H9 (cell line): ENCODE measurements around the gene FLRT2. TPM values are rescaled to one million over a fixed set of nuclear protein-coding genes. Genes with fewer than 3 reads are reported as not detected.

Experiments
- DNase-seq: peaks from one replicate; pipeline ENCODE4 v3.0.0-alpha.2; 2017
- H2AFZ ChIP-seq: one replicate; pipeline ENCODE4 v1.6.1; 2013; ENCODE audit warnings: mild to moderate bottlenecking, low read length, control low read depth, moderate library complexity
- H2AK5ac ChIP-seq: 2 replicates; pipeline ENCODE4 v1.6.1; 2013; ENCODE audit warnings: low read length, control low read depth, mixed read lengths; ENCODE audit not compliant: insufficient read length
- H2BK120ac ChIP-seq: one replicate; pipeline ENCODE4 v1.6.1; 2013; ENCODE audit warnings: low read depth, mild to moderate bottlenecking, low read length, control low read depth, inconsistent platforms; ENCODE audit not compliant: poor library complexity, severe bottlenecking
- H2BK12ac ChIP-seq: 2 replicates; pipeline ENCODE4 v1.6.1; 2013; ENCODE audit warnings: low read length, control low read depth, mixed read lengths, low read depth; ENCODE audit not compliant: insufficient read length
- H2BK15ac ChIP-seq: 2 replicates; pipeline ENCODE4 v1.6.1; 2013; ENCODE audit warnings: low read depth, low read length, control low read depth
- H2BK20ac ChIP-seq: one replicate; pipeline ENCODE4 v1.6.1; 2013; ENCODE audit warnings: low read depth, mild to moderate bottlenecking, low read length, control low read depth, inconsistent platforms; ENCODE audit not compliant: poor library complexity, severe bottlenecking
- H2BK5ac ChIP-seq: 2 replicates; pipeline ENCODE4 v1.6.1; 2013; ENCODE audit warnings: low read length, control low read depth, mixed read lengths; ENCODE audit not compliant: insufficient read length
- H3K14ac ChIP-seq: 2 replicates; pipeline ENCODE4 v1.6.1; 2013; ENCODE audit warnings: low read length, control low read depth; ENCODE audit not compliant: insufficient read depth
- H3K18ac ChIP-seq: 2 replicates; pipeline ENCODE4 v1.6.1; 2013; ENCODE audit warnings: low read depth, mild to moderate bottlenecking, mixed read lengths, low read length, control low read depth; ENCODE audit not compliant: insufficient read length
- H3K23ac ChIP-seq: 2 replicates; pipeline ENCODE4 v1.6.1; 2013; ENCODE audit warnings: low read length, control low read depth, mixed read lengths, low read depth; ENCODE audit not compliant: insufficient read length
- H3K23me2 ChIP-seq: 2 replicates; pipeline ENCODE4 v1.6.1; 2013; ENCODE audit warnings: low read depth, mild to moderate bottlenecking, mixed read lengths, low read length, control low read depth; ENCODE audit not compliant: insufficient read length, poor library complexity, severe bottlenecking
- H3K27ac ChIP-seq: 2 replicates; pipeline ENCODE4 v1.5.1; 2013; ENCODE audit warnings: low read length, control low read depth, mixed read lengths, low read depth; ENCODE audit not compliant: insufficient read length
- H3K27me3 ChIP-seq: 2 replicates; pipeline ENCODE4 v1.6.1; 2013; ENCODE audit warnings: low read length, control low read depth, inconsistent platforms; ENCODE audit not compliant: insufficient read depth
- H3K4ac ChIP-seq: 2 replicates; pipeline ENCODE4 v1.6.1; 2013; ENCODE audit warnings: low read depth, mild to moderate bottlenecking, control low read depth, inconsistent platforms, low read length, moderate library complexity
- H3K4me1 ChIP-seq: 2 replicates; pipeline ENCODE4 v1.6.1; 2013; ENCODE audit warnings: low read length, control low read depth, inconsistent platforms; ENCODE audit not compliant: insufficient read depth
- H3K4me2 ChIP-seq: 2 replicates; pipeline ENCODE4 v1.6.1; 2013; ENCODE audit warnings: low read length, control low read depth, mixed read lengths; ENCODE audit not compliant: insufficient read length, insufficient read depth
- H3K56ac ChIP-seq: 2 replicates; pipeline ENCODE4 v1.6.1; 2013; ENCODE audit warnings: low read depth, mild to moderate bottlenecking, mixed read lengths, low read length, control low read depth; ENCODE audit not compliant: insufficient read length
- H3K79me1 ChIP-seq: 2 replicates; pipeline ENCODE4 v1.6.1; 2013; ENCODE audit warnings: low read depth, mild to moderate bottlenecking, moderate library complexity, low read length, control low read depth, inconsistent platforms; ENCODE audit not compliant: insufficient read depth, poor library complexity, severe bottlenecking
- H3K79me2 ChIP-seq: 2 replicates; pipeline ENCODE4 v1.6.1; 2013; ENCODE audit warnings: low read length, control low read depth, inconsistent platforms; ENCODE audit not compliant: insufficient read depth
- H3K9ac ChIP-seq: 2 replicates; pipeline ENCODE4 v1.6.1; 2013; ENCODE audit warnings: low read length, control low read depth, mixed read lengths; ENCODE audit not compliant: insufficient read length; ENCODE audit errors: extremely low read depth
- H3K9me3 ChIP-seq: one replicate; pipeline ENCODE4 v1.6.1; 2013; ENCODE audit warnings: low read depth, low read length, inconsistent platforms; ENCODE audit not compliant: control insufficient read depth
- H3T11ph ChIP-seq: one replicate; pipeline ENCODE4 v1.6.1; 2013; ENCODE audit warnings: mild to moderate bottlenecking, low read length, control low read depth, inconsistent platforms
- H4K20me1 ChIP-seq: one replicate; pipeline ENCODE4 v1.6.1; 2013; ENCODE audit not compliant: control insufficient read depth, insufficient read length, insufficient read depth
- H4K5ac ChIP-seq: 2 replicates; pipeline ENCODE4 v1.6.1; 2013; ENCODE audit warnings: low read depth, mild to moderate bottlenecking, mixed read lengths, low read length, control low read depth; ENCODE audit not compliant: insufficient read length
- H4K8ac ChIP-seq: replicated peaks from 2 replicates; pipeline ENCODE4 v1.6.1; 2013; ENCODE audit warnings: low read length, control low read depth, mixed read lengths, low read depth; ENCODE audit not compliant: insufficient read length
- H4K91ac ChIP-seq: 2 replicates; pipeline ENCODE4 v1.6.1; 2013; ENCODE audit warnings: low read depth, mild to moderate bottlenecking, moderate library complexity, mixed read lengths, low read length, control low read depth; ENCODE audit not compliant: insufficient read length
- H3K27ac Mint-ChIP-seq, 3 experiments: 2 replicates in 2 of 3; 3 replicates in 1 of 3; pipeline ENCODE4 v1.8.0; 2020 to 2021; ENCODE audit warnings: mixed read lengths in 3 of 3, mild to moderate bottlenecking in 1 of 3, moderate library complexity in 1 of 3
- H3K27me3 Mint-ChIP-seq: 2 replicates; pipeline ENCODE4 v1.8.0; 2021; ENCODE audit warnings: low read depth, mild to moderate bottlenecking, moderate library complexity, mixed read lengths
- H3K36me3 Mint-ChIP-seq, 3 experiments: 2 replicates in 2 of 3; 3 replicates in 1 of 3; pipeline ENCODE4 v1.8.0; 2020 to 2021; ENCODE audit warnings: low read depth in 3 of 3, mixed read lengths in 3 of 3; ENCODE audit not compliant: insufficient read depth in 1 of 3
- H3K4me1 Mint-ChIP-seq, 2 experiments: 2 replicates each; pipeline ENCODE4 v1.8.0; 2020; ENCODE audit warnings: mixed read lengths in 2 of 2
- H3K4me3 Mint-ChIP-seq, 2 experiments: 2 replicates in 1 of 2; 3 replicates in 1 of 2; pipeline ENCODE4 v1.8.0; 2020 to 2021; ENCODE audit warnings: mild to moderate bottlenecking in 2 of 2, mixed read lengths in 2 of 2, moderate library complexity in 1 of 2
- H3K9me3 Mint-ChIP-seq, 2 experiments: 2 replicates in 1 of 2; 3 replicates in 1 of 2; pipeline ENCODE4 v1.8.0; 2020; ENCODE audit warnings: mild to moderate bottlenecking in 2 of 2, mixed read lengths in 2 of 2, moderate library complexity in 1 of 2
- WGBS: extraction: QIAGEN DNeasy Blood & Tissue Kit; methylation state at CpG from one replicate; pipeline ENCODE4 v1.1.7; 2013; ENCODE audit warnings: missing lambda C conversion rate, low lambda C conversion rate, mixed read lengths; ENCODE audit not compliant: insufficient read length; ENCODE audit errors: extremely low coverage; 5-methylcytosine and 5-hydroxymethylcytosine counted together
- total RNA-seq: library from RNA; stranded (reverse); gene quantifications from 2 replicates; pipeline ENCODE4 v1.2.1, GENCODE V29; 2021
- TF ChIP-seq, protein P1 (sequence below): fragments of 200-600 bp; sonication (generic); conservative IDR thresholded peaks from 3 replicates; pipeline ENCODE4 v1.8.0; 2021; ENCODE audit warnings: antibody characterized with exemption, mild to moderate bottlenecking

Gene FLRT2
- total RNA-seq, 1 experiment from 2014 or later: 3.3 TPM

GRCh38 chr14:85517114-85517688 is 12.7 kb upstream of the FLRT2 start:
- H3K27me3 ChIP-seq: no peaks in the 10 kb centered on the region
- Mint-ChIP-seq H3K27ac (no peak overlapping the region), H3K4me3 (no peak overlapping the region), H3K9me3 (no peaks in the 10 kb centered on the region), H3K36me3 (no peaks in the 10 kb centered on the region), H3K4me1 (peaks cover 5 to 6% of the 10 kb centered on the region in 2 experiments; a peak in 3 of 4 replicates), H3K27me3 (no peaks in the 10 kb centered on the region; the same call in 1 of the 2 replicates)
- no peaks in the 10 kb centered on the region for H3K23me2 ChIP-seq
- no peaks in the 10 kb centered on the region for H3K79me1 ChIP-seq
- H2BK12ac ChIP-seq: no peak overlapping the region
- H2BK15ac ChIP-seq: no peak overlapping the region
- H2BK120ac ChIP-seq: no peak overlapping the region
- H4K8ac ChIP-seq: no peak overlapping the region
- TF ChIP-seq, protein P1, sequence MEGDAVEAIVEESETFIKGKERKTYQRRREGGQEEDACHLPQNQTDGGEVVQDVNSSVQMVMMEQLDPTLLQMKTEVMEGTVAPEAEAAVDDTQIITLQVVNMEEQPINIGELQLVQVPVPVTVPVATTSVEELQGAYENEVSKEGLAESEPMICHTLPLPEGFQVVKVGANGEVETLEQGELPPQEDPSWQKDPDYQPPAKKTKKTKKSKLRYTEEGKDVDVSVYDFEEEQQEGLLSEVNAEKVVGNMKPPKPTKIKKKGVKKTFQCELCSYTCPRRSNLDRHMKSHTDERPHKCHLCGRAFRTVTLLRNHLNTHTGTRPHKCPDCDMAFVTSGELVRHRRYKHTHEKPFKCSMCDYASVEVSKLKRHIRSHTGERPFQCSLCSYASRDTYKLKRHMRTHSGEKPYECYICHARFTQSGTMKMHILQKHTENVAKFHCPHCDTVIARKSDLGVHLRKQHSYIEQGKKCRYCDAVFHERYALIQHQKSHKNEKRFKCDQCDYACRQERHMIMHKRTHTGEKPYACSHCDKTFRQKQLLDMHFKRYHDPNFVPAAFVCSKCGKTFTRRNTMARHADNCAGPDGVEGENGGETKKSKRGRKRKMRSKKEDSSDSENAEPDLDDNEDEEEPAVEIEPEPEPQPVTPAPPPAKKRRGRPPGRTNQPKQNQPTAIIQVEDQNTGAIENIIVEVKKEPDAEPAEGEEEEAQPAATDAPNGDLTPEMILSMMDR: no peak
- no peak overlapping the region for H2AK5ac ChIP-seq
- H3K18ac ChIP-seq: no peak overlapping the region
- H4K91ac ChIP-seq: no peak overlapping the region
- H3K4me2 ChIP-seq: no peak overlapping the region
- H3T11ph ChIP-seq: no peak overlapping the region
- H3K56ac ChIP-seq: no peak overlapping the region
- H4K5ac ChIP-seq: no peak overlapping the region
- H3K4ac ChIP-seq: no peak overlapping the region
- WGBS: no CpG with 5 or more reads among the region's 2 CpGs
- no peaks in the 10 kb centered on the region for H3K9me3 ChIP-seq
- H2AFZ ChIP-seq: no peak overlapping the region
- no peaks in the 10 kb centered on the region for H4K20me1 ChIP-seq
- H3K4me1 ChIP-seq: no peaks in the 10 kb centered on the region; the same call in 1 of the 2 replicates
- DNase-seq: no peak
- no peak overlapping the region for H3K9ac ChIP-seq
- no peak overlapping the region for H3K23ac ChIP-seq
- no peak overlapping the region for H2BK20ac ChIP-seq
- H3K27ac ChIP-seq: no peak overlapping the region
- no peak overlapping the region for H3K14ac ChIP-seq
- H2BK5ac ChIP-seq: no peak overlapping the region
- H3K79me2 ChIP-seq: no peaks in the 10 kb centered on the region
